ENCODE data around the gene GRM3.
"Not testable (repeated sequence)": the region's sequence is repeated elsewhere in the genome, so short reads cannot be mapped to it uniquely, and the experiment has no call there.

The GRM3 gene

DNA sequence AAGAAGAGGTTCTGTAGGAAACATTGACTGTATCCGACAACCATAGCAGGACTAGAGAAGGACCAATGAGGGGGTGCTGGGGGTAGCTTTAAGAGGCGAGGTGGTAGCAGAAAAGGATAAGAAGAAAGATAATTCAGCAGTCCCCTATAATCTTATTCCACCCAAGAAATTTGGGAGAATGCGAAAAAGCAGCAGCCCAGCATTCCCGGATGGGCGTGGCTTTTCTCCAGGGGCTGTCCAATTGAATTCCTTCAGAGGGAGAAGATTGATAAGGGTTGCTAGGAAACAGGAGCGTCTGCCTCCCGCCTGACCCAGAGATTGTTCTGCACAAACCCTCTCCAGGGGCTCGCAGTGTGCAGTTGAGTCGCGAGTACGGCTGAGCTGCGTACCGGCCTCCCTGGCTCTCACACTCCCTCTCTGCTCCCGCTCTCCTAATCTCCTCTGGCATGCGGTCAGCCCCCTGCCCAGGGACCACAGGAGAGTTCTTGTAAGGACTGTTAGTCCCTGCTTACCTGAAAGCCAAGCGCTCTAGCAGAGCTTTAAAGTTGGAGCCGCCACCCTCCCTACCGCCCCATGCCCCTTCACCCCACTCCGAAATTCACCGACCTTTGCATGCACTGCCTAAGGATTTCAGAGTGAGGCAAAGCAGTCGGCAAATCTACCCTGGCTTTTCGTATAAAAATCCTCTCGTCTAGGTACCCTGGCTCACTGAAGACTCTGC lies at the start of gene GRM3:
GRM3 (plus strand) TSS at position 349 of the 721 bp plus-strand sequence. CDS start 121,237 bp downstream, outside the sequence.
- DNase-seq (ENCODE audit: low spot score) = peak; percentile 39

DNA sequence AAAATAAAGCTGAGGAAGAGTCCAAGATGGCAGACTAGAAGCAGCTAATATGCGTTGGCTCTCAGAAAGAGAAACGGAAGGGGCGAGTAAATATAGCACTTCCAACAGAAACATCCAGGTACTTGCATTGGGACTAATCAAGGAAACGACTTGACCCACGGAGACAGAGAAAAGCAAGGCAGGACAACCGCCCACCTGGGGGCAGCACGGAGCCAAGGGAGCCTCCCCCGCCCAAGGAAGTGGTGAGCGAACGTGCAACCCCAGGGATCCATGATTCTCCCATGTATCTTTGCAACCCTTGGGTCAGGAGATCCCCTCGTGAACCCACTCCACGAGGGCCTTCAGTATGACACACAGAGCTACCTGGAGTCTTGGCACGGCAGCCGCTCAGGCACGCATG lies 45.4 kb upstream of the GRM3 start:
- peak; percentile 18 for DNase-seq (ENCODE audit: low spot score)

DNA sequence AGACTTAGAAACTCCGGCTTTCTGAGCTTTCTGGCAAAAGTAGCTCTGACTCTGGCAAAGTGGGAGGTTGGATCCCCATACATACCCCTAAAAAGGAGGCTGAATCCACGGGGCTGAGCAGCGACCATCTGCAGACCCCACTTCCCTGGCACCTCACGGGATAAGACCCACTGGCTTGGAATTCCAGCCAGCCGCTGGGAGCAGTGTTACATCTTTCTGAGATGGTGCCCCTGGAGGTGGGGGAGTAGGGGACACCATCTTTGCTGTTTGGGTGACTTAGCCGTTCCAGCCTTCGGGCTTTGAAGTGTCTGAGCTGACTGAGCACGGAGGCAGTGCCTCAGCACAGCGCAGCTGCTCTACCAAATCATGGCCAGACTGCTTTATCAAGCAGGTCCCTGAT lies 45.0 kb upstream of the GRM3 start:
- no peak for DNase-seq (ENCODE audit: low spot score)

DNA sequence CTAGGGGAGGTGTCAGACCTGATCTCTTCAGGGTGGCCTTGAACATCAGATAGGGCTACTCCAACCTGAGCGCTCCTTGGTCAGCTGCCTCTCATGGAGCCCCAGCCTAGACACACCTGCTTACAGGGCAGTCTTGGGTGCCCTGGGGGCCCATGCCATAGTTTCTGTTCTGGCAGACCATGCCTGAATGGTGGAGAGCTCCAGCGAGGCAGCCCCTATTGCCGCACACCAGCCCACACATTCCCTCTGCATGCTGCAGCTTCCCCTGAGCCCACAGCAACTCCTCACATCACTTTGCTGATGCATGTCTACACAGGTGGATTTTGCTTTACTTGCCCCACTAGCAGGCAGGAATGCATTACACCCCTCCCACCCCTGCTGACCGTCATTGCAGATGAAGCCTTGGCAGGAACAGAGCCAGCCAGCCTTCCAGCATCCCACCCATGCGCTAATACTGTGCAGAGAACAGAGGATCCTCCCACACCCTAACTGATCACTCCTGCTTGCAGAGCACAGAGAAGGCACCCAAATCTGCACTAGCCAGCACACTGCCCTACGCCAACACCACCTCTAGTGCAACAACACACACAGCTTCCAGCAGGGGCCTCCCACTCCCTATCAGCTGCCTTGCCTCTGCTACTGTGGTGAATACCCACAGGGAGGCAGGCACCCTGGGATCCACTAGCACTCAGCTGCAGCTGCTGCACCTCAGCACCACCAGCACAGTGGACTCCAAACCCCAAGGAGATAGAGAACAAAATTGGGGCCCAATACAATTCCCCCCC lies 43.0 kb upstream of the GRM3 start:
- no peak for DNase-seq (ENCODE audit: low spot score)

DNA sequence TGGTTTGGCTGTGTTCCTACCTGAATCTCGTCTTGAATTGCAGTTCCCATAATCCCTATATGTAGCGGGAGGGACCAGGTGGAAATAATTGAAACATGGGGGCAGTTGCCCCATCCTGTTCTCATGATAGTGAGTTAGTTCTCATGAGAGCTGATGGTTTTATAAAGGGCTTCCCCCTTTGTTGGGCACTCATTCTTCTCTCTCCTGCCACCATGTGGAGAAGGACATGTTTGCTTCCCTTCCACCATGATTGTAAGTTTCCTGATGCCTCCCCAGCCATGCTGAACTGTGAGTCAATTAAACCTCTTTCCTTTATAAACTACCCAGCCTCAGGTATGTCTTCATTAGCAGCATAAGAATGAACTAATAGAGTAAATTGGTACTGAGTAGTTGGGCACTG lies 28.0 kb upstream of the GRM3 start:
- DNase-seq (ENCODE audit: low spot score) = not testable (repeated sequence)

GRCh38 chr7:86644282-86645224 lies 844 bp downstream of the GRM3 start:
- DNase-seq (ENCODE audit: low spot score) = no peak

- DNase-seq (ENCODE audit: low spot score) = no peak
Observed at GRCh38 chr7:86645225-86645608, 1.5 kb downstream of the GRM3 start.

DNA sequence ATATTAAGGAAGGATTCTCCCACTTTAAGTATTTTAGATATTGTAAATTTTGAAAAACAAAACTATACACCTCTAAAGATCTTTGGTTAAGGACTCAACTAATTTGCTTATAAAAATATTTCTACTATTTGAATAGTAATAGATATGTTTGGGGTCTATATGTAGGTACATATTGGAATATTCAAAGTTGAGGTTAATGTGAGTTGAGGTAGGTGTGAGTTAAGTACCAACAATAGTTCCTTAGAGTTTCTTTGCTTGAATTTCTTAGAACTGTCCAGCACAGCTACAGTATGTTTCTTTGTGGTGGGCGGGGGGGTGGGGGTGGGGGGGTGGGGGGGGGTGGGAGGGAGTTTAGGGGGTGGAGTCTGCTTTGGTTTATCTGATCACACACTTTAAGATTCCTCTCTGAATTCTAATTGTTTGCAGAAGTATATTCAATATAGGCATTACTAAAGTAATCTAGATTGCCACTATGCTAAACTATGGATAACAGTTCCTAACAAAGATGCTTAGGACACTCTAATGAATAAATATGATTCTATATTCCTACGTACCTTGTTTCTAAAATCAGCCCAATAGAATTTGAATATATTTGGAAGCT lies 2.1 kb downstream of the GRM3 start:
- no peak for DNase-seq (ENCODE audit: low spot score)

- DNase-seq (ENCODE audit: low spot score) = no peak
Observed at GRCh38 chr7:86647385-86648094, 3.8 kb downstream of the GRM3 start.

GRCh38 chr7:86648169-86648568 lies 4.5 kb downstream of the GRM3 start:
- no peak for DNase-seq (ENCODE audit: low spot score)

DNA sequence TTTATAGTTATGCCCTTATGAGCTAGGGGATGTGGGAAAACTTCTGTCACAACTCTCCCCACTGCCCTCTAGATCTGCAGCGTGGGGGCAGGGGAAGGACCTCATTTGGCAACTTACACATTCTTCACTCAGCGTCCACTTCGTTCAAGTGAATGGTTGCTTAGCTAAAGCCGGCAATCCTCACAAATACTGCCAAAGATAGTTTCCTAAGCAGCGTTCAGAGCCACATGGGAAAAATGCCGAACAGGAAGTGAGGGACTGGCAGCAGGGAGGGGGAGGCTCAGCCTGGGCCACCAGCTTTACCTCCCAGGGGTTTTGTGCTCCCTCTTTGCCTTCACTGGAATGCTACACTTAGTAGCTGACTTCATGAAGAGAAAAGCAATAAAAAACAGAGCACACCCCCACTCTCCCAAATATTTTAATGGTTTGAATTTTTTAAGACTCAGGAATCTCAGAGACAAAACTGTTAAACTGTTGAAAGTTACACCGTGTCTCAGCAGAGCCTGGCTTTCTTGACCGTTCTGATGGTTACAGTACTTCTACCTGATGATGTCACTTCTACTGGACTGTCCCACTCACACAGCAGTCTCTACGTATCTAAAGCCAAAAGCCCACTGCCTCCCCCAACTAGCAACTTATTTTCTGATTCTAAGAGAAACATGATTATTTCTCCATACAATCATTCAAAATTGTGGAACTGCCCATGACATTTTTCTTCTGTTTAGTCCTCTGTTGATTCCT lies 10.4 kb downstream of the GRM3 start:
- peak; percentile 26 for DNase-seq (ENCODE audit: low spot score)

DNA sequence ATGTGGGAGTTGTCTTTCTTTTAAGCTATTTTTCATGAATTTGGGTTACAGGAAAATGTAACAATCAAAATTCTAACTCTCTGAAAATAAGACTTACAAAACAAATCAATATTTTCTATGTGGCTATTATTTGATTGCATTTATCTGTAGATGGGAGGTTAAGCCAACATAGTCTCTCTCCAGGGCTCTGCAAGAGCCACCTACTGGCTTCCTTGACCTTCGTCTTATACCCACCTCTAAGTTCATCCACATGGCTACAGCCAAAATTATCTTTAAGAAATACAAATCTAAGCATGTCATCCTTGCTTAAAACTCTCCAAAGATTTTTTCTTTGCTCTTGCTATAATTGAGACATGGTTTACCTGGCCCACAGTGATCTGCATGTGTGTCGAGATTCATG lies 14.2 kb downstream of the GRM3 start:
- no peak for DNase-seq (ENCODE audit: low spot score)

GRCh38 chr7:86660950-86661462 lies 17.3 kb downstream of the GRM3 start:
- DNase-seq (ENCODE audit: low spot score) = no peak

DNA sequence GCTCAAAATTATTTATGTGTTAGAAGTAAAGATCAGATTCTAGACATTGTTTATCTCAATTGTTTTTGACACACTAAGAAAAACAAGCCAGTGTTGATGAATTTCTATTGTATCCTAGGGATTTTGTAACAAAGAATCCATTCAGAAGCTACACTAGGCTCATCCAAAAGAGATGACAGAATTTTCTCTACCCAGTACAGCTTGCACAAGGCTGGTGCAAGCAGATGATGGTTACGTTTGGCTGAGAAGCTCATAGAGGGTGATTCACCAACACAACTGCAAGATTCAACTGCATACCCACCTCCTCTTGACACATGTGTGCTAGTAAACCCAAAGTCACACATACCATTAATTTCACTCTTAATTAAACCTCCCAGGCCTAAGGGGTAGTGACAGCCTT lies 20.8 kb downstream of the GRM3 start:
- no peak for DNase-seq (ENCODE audit: low spot score)

DNA sequence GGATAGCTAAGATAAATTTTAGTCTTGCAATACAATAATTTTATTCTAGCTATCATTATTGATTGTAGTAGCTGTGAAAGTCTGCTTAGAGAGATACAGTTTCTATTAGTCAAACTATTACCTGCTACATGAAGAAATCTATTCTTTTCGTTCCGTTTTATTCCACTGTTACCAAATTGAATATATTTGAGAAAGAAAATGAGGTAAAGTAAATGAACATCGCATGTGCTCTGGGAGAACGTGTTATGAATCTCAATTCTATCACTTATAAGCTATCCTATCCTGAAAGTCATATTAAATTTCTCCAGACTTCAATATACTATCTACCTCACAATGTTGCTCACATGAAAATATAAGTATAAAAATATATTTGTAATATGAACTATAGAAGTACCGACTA lies 21.3 kb downstream of the GRM3 start:
- DNase-seq (ENCODE audit: low spot score) = no peak

GRCh38 chr7:86665669-86666068 lies 22.0 kb downstream of the GRM3 start:
- DNase-seq (ENCODE audit: low spot score) = no peak

DNA sequence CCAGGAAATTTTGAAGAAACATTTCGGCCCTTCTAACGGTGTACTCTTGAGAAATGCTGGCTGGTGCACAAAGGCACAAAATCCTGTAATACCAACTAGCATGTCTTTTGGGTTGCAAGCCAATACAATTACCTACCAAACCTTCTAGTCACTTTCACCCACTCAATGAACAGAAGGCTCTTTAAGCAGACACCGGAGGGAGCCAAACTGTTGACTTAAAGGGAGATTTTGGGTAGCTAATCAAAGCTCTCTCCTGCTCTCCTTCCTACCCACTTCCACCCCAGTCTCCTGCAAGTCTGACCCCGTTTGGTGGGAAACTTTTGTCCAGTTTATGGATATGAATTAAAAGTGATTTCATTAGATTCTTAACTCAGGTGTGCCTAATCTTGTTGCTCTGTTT lies 24.0 kb downstream of the GRM3 start:
- no peak for DNase-seq (ENCODE audit: low spot score)

DNA sequence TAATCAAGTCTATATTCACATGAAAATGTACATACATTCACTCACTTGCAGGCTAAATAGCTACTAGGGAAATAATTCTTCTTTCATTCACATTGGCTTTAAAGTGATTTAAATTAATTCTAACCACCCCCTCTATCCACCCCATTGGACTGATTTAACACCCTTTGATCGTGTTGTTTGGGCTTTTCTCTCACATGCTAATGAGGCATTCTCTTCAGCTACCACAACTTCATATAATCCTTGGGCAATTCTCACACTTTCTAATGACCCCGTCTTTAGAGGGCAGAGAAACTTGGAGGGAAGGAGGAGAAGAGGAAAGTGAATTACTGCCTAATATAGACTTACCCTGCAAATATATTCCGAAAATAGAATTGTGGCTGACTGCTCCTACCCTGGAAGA lies 24.6 kb downstream of the GRM3 start:
- no peak for DNase-seq (ENCODE audit: low spot score)

DNA sequence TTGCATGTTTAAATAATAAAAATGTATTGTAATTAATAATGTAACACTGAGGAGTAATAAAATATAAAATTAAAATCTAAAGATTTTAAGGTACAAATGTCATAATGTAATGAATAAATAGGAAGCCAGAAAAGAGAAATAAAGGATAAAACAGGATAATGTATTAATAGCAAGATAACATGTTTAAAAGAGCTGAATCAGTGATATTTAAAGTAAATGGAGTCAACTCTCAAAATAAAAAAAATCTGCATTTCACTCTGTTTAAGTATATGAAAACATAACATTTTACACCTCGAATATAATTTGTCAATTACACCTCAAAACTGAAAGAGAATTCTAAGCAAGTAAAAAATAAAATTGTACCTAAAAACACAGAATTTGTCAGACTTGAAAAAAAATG lies 44.1 kb downstream of the GRM3 start:
- DNase-seq (ENCODE audit: low spot score) = no peak

- DNase-seq (ENCODE audit: low spot score) = no peak
Observed at GRCh38 chr7:86689363-86689762, 45.7 kb downstream of the GRM3 start.
